ENCODE measurements around the gene C6orf132.

DNA sequence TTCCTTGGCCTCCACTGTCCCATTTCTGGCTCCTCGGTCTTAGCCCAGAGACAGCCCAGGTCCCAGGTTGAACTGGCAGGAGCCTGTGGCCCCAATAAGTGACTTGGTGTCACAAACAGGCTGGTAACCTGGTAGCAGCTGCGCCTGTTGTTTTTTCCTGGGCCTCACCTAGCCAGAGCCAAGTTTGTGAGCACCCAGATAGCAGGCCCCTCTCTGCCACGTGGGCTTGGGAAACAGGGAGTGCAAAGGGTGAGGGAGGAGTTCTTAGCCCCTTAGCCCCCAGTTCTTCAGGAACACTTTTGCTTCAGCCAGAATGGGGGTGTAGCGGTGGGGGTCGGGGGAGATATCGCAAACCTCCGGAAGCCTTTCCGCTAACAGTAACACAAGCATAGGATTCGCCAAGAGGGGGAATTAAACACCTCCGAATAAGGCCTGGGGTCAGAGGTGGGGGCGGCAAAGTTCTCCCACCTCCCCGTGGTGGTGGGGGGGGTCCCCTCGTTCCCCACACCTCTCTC lies 760 bp downstream of the C6orf132 start:
- TF ChIP-seq, protein P1, sequence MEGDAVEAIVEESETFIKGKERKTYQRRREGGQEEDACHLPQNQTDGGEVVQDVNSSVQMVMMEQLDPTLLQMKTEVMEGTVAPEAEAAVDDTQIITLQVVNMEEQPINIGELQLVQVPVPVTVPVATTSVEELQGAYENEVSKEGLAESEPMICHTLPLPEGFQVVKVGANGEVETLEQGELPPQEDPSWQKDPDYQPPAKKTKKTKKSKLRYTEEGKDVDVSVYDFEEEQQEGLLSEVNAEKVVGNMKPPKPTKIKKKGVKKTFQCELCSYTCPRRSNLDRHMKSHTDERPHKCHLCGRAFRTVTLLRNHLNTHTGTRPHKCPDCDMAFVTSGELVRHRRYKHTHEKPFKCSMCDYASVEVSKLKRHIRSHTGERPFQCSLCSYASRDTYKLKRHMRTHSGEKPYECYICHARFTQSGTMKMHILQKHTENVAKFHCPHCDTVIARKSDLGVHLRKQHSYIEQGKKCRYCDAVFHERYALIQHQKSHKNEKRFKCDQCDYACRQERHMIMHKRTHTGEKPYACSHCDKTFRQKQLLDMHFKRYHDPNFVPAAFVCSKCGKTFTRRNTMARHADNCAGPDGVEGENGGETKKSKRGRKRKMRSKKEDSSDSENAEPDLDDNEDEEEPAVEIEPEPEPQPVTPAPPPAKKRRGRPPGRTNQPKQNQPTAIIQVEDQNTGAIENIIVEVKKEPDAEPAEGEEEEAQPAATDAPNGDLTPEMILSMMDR (conservative IDR thresholded peaks at IDR 0.05; ENCODE audit: low read length), result no peak
- TF ChIP-seq EZH2phosphoT487 (IDR thresholded peaks at IDR 0.05; ENCODE audit: borderline replicate concordance), result no peak

Measured in Loucy (cell line).